Esophagus (tissue), 2 donors: ENCODE measurements around the gene HAND1. TPM values are rescaled to one million over a fixed set of nuclear protein-coding genes. Genes with fewer than 3 reads are reported as not detected.

Experiments used
- H3K27ac ChIP-seq, 2 donors: one replicate each; pipeline ENCODE4 v1.5.1; 2013; ENCODE audit warnings: low read depth in 2 of 2, mild to moderate bottlenecking in 2 of 2, inconsistent platforms in 1 of 2, low read length in 1 of 2, moderate library complexity in 1 of 2
- H3K27me3 ChIP-seq, 2 donors: one replicate each; pipeline ENCODE4 v1.6.1; 2013; ENCODE audit warnings: low read length in 2 of 2, control low read depth in 1 of 2, mild to moderate bottlenecking in 1 of 2; ENCODE audit not compliant: insufficient read depth in 2 of 2, control insufficient read depth in 1 of 2
- H3K36me3 ChIP-seq, 2 donors: one replicate each; pipeline ENCODE4 v1.6.1; 2013; ENCODE audit warnings: low read length in 1 of 2; ENCODE audit not compliant: control insufficient read depth in 2 of 2, insufficient read depth in 2 of 2
- H3K4me1 ChIP-seq, 2 donors: one replicate each; pipeline ENCODE4 v1.6.1; 2013; ENCODE audit warnings: low read length in 1 of 2; ENCODE audit not compliant: control insufficient read depth in 2 of 2, insufficient read depth in 2 of 2
- H3K4me3 ChIP-seq, 2 donors: one replicate each; pipeline ENCODE4 v1.5.1; 2013; ENCODE audit warnings: low read length in 2 of 2, mild to moderate bottlenecking in 2 of 2, low read depth in 1 of 2, moderate library complexity in 1 of 2
- H3K9me3 ChIP-seq, 2 donors: one replicate each; pipeline ENCODE4 v1.6.1; 2013; ENCODE audit warnings: mild to moderate bottlenecking in 2 of 2, low read depth in 1 of 2, low read length in 1 of 2, moderate library complexity in 1 of 2; ENCODE audit not compliant: control insufficient read depth in 2 of 2, insufficient read depth in 1 of 2
- WGBS, 2 donors: extraction: QIAGEN DNeasy Blood & Tissue Kit; methylation state at CpG; one replicate each; pipeline ENCODE4 v1.1.7; 2013; 5-methylcytosine and 5-hydroxymethylcytosine counted together
- polyA plus RNA-seq, 2 donors: library from polyadenylated mRNA; stranded (reverse); fragments of 200-250 nt; gene quantifications; one replicate each; pipeline ENCODE4 v1.2.3, GENCODE V29; 2013
- donor health status: healthy with polysubstance abuse.
- donor health status: Bipolar disorder and iron deficiency.

Gene HAND1
- polyA plus RNA-seq, 2 donors = not detected

DNA sequence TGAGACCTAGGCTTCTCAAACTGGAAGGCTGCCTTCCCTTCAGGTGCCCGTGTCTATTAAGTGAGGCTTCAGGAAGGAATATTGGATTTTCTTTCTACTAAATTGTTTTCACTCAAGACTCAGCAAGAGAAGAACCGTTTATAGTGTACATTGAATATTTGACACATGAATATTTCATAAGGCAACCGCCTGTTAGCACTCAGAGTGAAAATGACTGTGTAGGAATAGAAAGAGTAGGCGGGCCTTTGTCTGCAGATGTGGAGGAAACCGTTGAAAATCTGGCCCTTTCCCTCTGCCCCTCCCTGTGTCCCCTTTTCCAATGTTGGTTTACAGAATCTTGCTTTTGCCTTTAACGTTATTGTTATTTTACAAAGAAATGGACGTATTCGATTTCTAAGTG, 26.1 kb downstream of the HAND1 start:
- Histone ChIP-seq H3K36me3 (peaks cover 19 to 31% of the 10 kb centered on the region in 2 donors), H3K27ac (no peak overlapping the region), H3K27me3 (no peaks in the 10 kb centered on the region), H3K9me3 (no peaks in the 10 kb centered on the region), H3K4me1 (peaks cover 2% of the 10 kb centered on the region in 2 donors), H3K4me3 (no peak overlapping the region)
- WGBS, 2 donors = 87 to 88% methylated on average over 8 of the region's 8 CpGs

GRCh38 chr5:154449786-154450185, 28.2 kb downstream of the HAND1 start:
- WGBS, 2 donors = 66 to 70% methylated on average over 2 of the region's 2 CpGs
- Histone ChIP-seq H3K36me3 (peaks cover 10 to 19% of the 10 kb centered on the region in 2 donors), H3K27ac (no peak overlapping the region), H3K9me3 (no peaks in the 10 kb centered on the region), H3K4me3 (no peak overlapping the region), H3K4me1 (peaks cover 3 to 4% of the 10 kb centered on the region in 2 donors), H3K27me3 (no peaks in the 10 kb centered on the region)

DNA sequence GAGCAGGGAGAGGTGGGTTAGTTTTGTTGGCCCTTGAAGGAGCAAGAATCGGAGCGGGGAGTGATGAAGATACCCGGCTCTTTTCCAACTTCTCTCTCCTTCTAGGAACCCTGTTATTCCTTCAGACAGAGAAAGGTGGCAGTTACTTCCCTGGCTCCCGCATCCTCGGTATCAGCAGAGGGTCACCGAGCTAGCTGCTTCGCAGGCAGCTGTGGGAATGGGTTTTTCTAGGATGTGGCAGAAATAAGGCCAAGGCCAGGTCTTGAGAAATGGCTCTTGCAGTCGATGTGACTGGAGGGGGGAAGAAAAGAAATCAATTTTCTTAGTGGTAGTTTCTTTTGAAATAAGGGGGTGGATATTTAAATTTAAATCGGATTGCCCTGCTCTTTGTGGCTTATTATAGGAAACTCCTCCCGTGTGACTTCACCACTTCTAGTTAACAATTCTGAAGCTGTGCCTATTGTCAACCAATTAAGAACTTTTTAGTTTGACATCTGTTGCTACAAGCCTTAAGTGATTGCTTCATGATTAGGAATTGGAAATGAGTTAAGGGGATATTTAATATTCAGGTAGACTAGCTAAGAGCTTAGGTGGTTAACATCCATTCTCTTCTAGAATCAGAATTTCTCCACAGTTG, 30.8 kb downstream of the HAND1 start:
- peak overlapping the region; percentile 78 to 79 for H3K4me3 ChIP-seq
- H3K36me3 ChIP-seq = peaks cover 5 to 9% of the 10 kb centered on the region in 2 donors
- no peaks in the 10 kb centered on the region for H3K9me3 ChIP-seq
- peak overlapping the region in 1 of 2 donors; percentile 26 for H3K27ac ChIP-seq
- peaks cover 4 to 10% of the 10 kb centered on the region in 2 donors for H3K4me1 ChIP-seq
- 4 to 6% methylated on average over 10 of the region's 10 CpGs for WGBS, 2 donors
- H3K27me3 ChIP-seq = no peaks in the 10 kb centered on the region

- no peaks in the 10 kb centered on the region for H3K27me3 ChIP-seq
- H3K36me3 ChIP-seq = peaks cover 0 to 3% of the 10 kb centered on the region in 2 donors
- H3K4me3 ChIP-seq = peak overlapping the region; percentile 78 to 79
- WGBS, 2 donors = 0 to 1% methylated on average over 52 to 87 of the region's 87 CpGs
- peaks cover 4 to 10% of the 10 kb centered on the region in 2 donors for H3K4me1 ChIP-seq
- peak overlapping the region; percentile 55 to 77 for H3K27ac ChIP-seq
- no peaks in the 10 kb centered on the region for H3K9me3 ChIP-seq
Observed at GRCh38 chr5:154446195-154447088, 31.6 kb downstream of the HAND1 start.

- Histone ChIP-seq H3K27ac (peak within 1 kb of the TSS; percentile 80 to 87), H3K27me3 (no peaks in the 10 kb centered on the region), H3K9me3 (no peaks in the 10 kb centered on the region), H3K4me3 (peak within 1 kb of the TSS; percentile 79), H3K4me1 (peaks cover 4 to 10% of the 10 kb centered on the region in 2 donors), H3K36me3 (peaks cover 0 to 5% of the 10 kb centered on the region in 2 donors)
- 0% methylated on average over 69 to 70 of the region's 70 CpGs for WGBS, 2 donors
Observed at GRCh38 chr5:154445422-154446194, 32.4 kb downstream of the HAND1 start, which contains the start of gene SAP30L. Gene SAP30L (plus strand): TSS chr5:154445997. CDS start chr5:154446605, 608 bp downstream.

GRCh38 chr5:154444556-154445421, 33.2 kb downstream of the HAND1 start:
- Histone ChIP-seq H3K36me3 (peaks cover 0 to 8% of the 10 kb centered on the region in 2 donors), H3K27me3 (no peaks in the 10 kb centered on the region), H3K4me3 (peak overlapping the region; percentile 79), H3K27ac (peak overlapping the region; percentile 80 to 87), H3K9me3 (no peaks in the 10 kb centered on the region), H3K4me1 (peaks cover 4 to 10% of the 10 kb centered on the region in 2 donors)
- WGBS, 2 donors = 5 to 6% methylated on average over 30 of the region's 30 CpGs

GRCh38 chr5:154442801-154443200, 35.2 kb downstream of the HAND1 start:
- Histone ChIP-seq H3K36me3 (peaks cover under 1 to 10% of the 10 kb centered on the region in 2 donors), H3K9me3 (no peaks in the 10 kb centered on the region), H3K4me3 (no peak overlapping the region), H3K27me3 (no peaks in the 10 kb centered on the region), H3K27ac (no peak overlapping the region), H3K4me1 (peaks cover 4 to 8% of the 10 kb centered on the region in 2 donors)
- 53 to 62% methylated on average over 1 of the region's 1 CpG for WGBS, 2 donors

- H3K27ac ChIP-seq = no peak overlapping the region
- no peaks in the 10 kb centered on the region for H3K27me3 ChIP-seq
- H3K4me1 ChIP-seq = peaks cover 3 to 8% of the 10 kb centered on the region in 2 donors
- H3K36me3 ChIP-seq = peaks cover 7 to 12% of the 10 kb centered on the region in 2 donors
- no peaks in the 10 kb centered on the region for H3K9me3 ChIP-seq
- WGBS, 2 donors = 89 to 91% methylated on average over 5 of the region's 5 CpGs
- no peak overlapping the region for H3K4me3 ChIP-seq
Observed at GRCh38 chr5:154440540-154440939, 37.5 kb downstream of the HAND1 start.
